Colonic mucosa (tissue), 4 donors: ENCODE results near the gene TMEM178B. TPM values are rescaled to one million over a fixed set of nuclear protein-coding genes. Genes with fewer than 3 reads are reported as not detected.
A peak's percentile ranks its signal among the peaks of the same experiment; 100 is the strongest.
"Not testable (repeated sequence)": the region's sequence is repeated elsewhere in the genome, so short reads cannot be mapped to it uniquely, and the experiment has no call there.

Experiments
- DNase-seq: peaks from one replicate; pipeline ENCODE4 v3.0.0-alpha.2; 2020
- H3K27ac ChIP-seq: fragments of 200-600 bp; one replicate; pipeline ENCODE4 v1.8.0; 2021
- H3K27me3 ChIP-seq: fragments of 200-600 bp; one replicate; pipeline ENCODE4 v1.8.0; 2021
- H3K36me3 ChIP-seq: fragments of 200-600 bp; one replicate; pipeline ENCODE4 v1.8.0; 2021
- H3K4me1 ChIP-seq: fragments of 200-600 bp; one replicate; pipeline ENCODE4 v1.8.0; 2021; ENCODE audit warnings: mild to moderate bottlenecking
- H3K4me3 ChIP-seq: fragments of 200-600 bp; one replicate; pipeline ENCODE4 v1.8.0; 2021
- H3K9ac ChIP-seq, 2 donors: one replicate each; pipeline ENCODE4 v1.7.0; 2013; ENCODE audit warnings: control low read depth in 2 of 2, low read depth in 2 of 2, low read length in 2 of 2
- H3K9me3 ChIP-seq: fragments of 200-600 bp; one replicate; pipeline ENCODE4 v1.8.0; 2021
- CTCF ChIP-seq: fragments of 200-600 bp; IDR thresholded peaks from one replicate; pipeline ENCODE4 v1.8.0; 2022; ENCODE audit warnings: antibody characterized with exemption, mild to moderate bottlenecking
- intact Hi-C: fragments of 100-400 bp; cut with DNase I; formaldehyde crosslinking; loops from one replicate; pipeline ENCODE4 v1.14.1; 2022
- total RNA-seq, 2 donors: library from RNA; stranded (reverse); fragmentation: NEBNext Ultra II Directional in 1 of 2; extraction: Animal tissue kit (Norgen Biotek cat#: 25700) in 1 of 2; gene quantifications; one replicate each; pipeline ENCODE4 v1.2.1, GENCODE V29; 2021
- donor health status: healthy.
- donor health status: DM: no; HTN: no; CAD: no.
- donor health status: DM: no; HTN: no; CAD: no.

Gene TMEM178B
- total RNA-seq, 2 donors from 2014 or later: 0.17 to 1.1 TPM

GRCh38 chr7:141053626-141054025 is 20.2 kb upstream of the TMEM178B start:
- Histone ChIP-seq H3K27me3 (no peaks in the 10 kb centered on the region), H3K27ac (no peak overlapping the region), H3K9ac (no peak overlapping the region), H3K9me3 (no peaks in the 10 kb centered on the region), H3K4me1 (no peaks in the 10 kb centered on the region), H3K4me3 (no peak overlapping the region), H3K36me3 (no peaks in the 10 kb centered on the region)
- DNase-seq: no peak
- TF ChIP-seq CTCF: no peak
- intact Hi-C loops: no loop called here

DNA sequence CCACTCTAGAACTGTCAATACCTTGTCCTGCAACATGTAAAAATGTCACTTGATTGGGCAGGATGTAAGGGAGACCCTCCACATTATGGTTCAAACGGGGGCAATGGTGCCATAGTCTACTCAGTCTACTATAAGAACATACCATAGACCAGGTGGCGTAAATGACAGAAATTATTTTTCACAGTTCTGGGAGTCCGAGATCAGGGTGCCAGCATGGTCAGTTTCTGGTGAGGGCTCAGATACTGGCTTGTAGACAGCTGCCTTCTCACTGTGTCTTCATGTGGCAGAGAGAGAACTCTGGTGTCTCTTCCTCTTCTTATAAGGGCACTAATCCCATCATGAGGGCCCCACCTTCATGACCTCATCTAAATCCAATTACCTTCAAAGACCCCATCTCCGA is 18.7 kb upstream of the TMEM178B start:
- Histone ChIP-seq H3K4me3 (no peak overlapping the region), H3K27ac (no peak overlapping the region)
- no peak for TF ChIP-seq CTCF

DNA sequence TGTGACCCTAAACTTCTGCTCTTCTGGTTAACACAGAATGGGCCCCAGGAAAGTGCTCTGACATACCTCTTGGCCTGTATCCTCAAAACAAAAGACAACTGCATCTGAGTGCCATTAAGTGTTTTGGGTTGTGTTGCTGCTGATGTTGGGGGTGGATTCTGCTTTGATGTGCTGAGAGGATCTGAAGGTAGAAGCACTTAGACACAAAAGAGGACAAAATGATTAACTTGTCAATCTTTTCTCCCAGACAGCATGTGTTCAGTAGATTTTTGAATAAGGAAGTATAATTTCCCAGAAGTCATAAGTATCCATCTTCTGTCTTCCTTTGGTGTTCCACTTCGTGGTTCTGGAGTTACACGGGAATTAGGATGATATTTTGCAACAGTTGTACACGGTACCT is 16.1 kb upstream of the TMEM178B start:
- no peak overlapping the region for H3K9ac ChIP-seq
- no peak for DNase-seq
- H3K27ac ChIP-seq: no peak overlapping the region
- no peaks in the 10 kb centered on the region for H3K4me1 ChIP-seq
- H3K9me3 ChIP-seq: no peaks in the 10 kb centered on the region
- no peak overlapping the region for H3K4me3 ChIP-seq
- no peaks in the 10 kb centered on the region for H3K27me3 ChIP-seq
- no peak for TF ChIP-seq CTCF
- intact Hi-C loops: no loop called here
- no peaks in the 10 kb centered on the region for H3K36me3 ChIP-seq

More for the DNA sequence above, 18.7 kb upstream of the TMEM178B start:
- no peaks in the 10 kb centered on the region for H3K9me3 ChIP-seq
- no peaks in the 10 kb centered on the region for H3K36me3 ChIP-seq
- intact Hi-C loops: no loop called here
- no peaks in the 10 kb centered on the region for H3K27me3 ChIP-seq
- no peaks in the 10 kb centered on the region for H3K4me1 ChIP-seq
- DNase-seq: no peak
- no peak overlapping the region for H3K9ac ChIP-seq

DNA sequence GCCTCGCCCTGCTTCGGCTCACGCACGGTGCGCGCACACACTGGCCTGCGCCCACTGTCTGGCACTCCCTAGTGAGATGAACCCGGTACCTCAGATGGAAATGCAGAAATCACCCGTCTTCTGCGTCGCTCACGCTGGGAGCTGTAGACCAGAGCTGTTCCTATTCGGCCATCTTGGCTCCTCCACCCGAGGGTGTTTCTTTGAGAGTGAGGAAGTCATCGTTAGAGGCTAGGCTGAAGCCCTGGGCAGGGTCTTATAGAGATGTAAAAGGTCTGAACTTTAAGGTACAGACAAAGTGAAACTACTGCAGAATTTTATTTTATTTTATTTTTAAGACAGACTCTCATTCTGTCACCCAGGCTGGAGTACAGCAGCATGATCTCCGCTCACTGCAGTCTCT is 6.0 kb upstream of the TMEM178B start:
- H3K27ac ChIP-seq, H3K36me3 ChIP-seq, H3K4me3 ChIP-seq, intact Hi-C loops, H3K9ac ChIP-seq, H3K9me3 ChIP-seq, DNase-seq, H3K4me1 ChIP-seq: not testable (repeated sequence)
- H3K27me3 ChIP-seq: peaks cover 22% of the 10 kb centered on the region

GRCh38 chr7:141071260-141071854 is 2.5 kb upstream of the TMEM178B start:
- H3K27ac ChIP-seq: no peak overlapping the region
- H3K4me1 ChIP-seq: peaks cover 4% of the 10 kb centered on the region
- peak overlapping the region in 1 of 2 donors; percentile 43 for H3K9ac ChIP-seq
- DNase-seq: no peak
- no peaks in the 10 kb centered on the region for H3K36me3 ChIP-seq
- no peak for TF ChIP-seq CTCF
- H3K27me3 ChIP-seq: peaks cover 55% of the 10 kb centered on the region
- intact Hi-C loops: no loop called here
- H3K4me3 ChIP-seq: peak overlapping the region; percentile 53
- H3K9me3 ChIP-seq: no peaks in the 10 kb centered on the region

- intact Hi-C loops: no loop called here
- Histone ChIP-seq H3K4me1 (peaks cover 4% of the 10 kb centered on the region), H3K27ac (no peak overlapping the region), H3K9me3 (no peaks in the 10 kb centered on the region), H3K9ac (peak overlapping the region in 1 of 2 donors; percentile 43), H3K36me3 (no peaks in the 10 kb centered on the region), H3K4me3 (peak overlapping the region; percentile 53), H3K27me3 (peaks cover 59% of the 10 kb centered on the region)
- TF ChIP-seq CTCF: no peak
- DNase-seq: no peak
Measured at GRCh38 chr7:141071855-141072547, 1.9 kb upstream of the TMEM178B start.
